Uterus (tissue), 4 donors: Measurements from ENCODE around the gene VSIR. TPM values are rescaled to one million over a fixed set of nuclear protein-coding genes. Genes with fewer than 3 reads are reported as not detected.

ENCODE experiments used
- DNase-seq, 2 donors: peaks; one replicate each; pipeline ENCODE4 v3.0.0-alpha.2; 2019 to 2020
- H3K27ac ChIP-seq, 2 donors: fragments of 200-600 bp; sonication (generic); 1 replicate in 1 of 2; 2 replicates in 1 of 2; pipeline ENCODE4 v1.5.1; 2016 to 2018
- H3K27me3 ChIP-seq, 2 donors: fragments of 200-600 bp; sonication (generic); one replicate each; pipeline ENCODE4 v1.5.1; 2018 to 2019; ENCODE audit warnings: control low read depth in 1 of 2
- H3K36me3 ChIP-seq, 2 donors: fragments of 200-600 bp; sonication (generic); one replicate each; pipeline ENCODE4 v1.5.1; 2019; ENCODE audit warnings: control low read depth in 1 of 2
- H3K4me1 ChIP-seq, 2 donors: fragments of 200-600 bp; sonication (generic); one replicate each; pipeline ENCODE4 v1.5.1; 2018 to 2019; ENCODE audit warnings: control low read depth in 1 of 2
- H3K4me3 ChIP-seq, 2 donors: fragments of 200-600 bp; sonication (generic); 1 replicate in 1 of 2; 2 replicates in 1 of 2; pipeline ENCODE4 v1.5.1; 2018 to 2019; ENCODE audit warnings: mild to moderate bottlenecking in 1 of 2
- H3K9me3 ChIP-seq, 2 donors: fragments of 200-600 bp; sonication (generic); one replicate each; pipeline ENCODE4 v1.5.1; 2019; ENCODE audit warnings: control low read depth in 1 of 2
- CTCF ChIP-seq, 4 experiments: fragments of 200-600 bp in 2 of 4; fragments of 450-650 bp in 2 of 4; sonication (generic) in 2 of 4; IDR thresholded peaks; one replicate each; pipeline ENCODE4 v1.5.1; 2016 to 2019; ENCODE audit warnings: antibody characterized with exemption in 4 of 4, mild to moderate bottlenecking in 2 of 4, moderate library complexity in 1 of 4
- POLR2A ChIP-seq, 2 donors: fragments of 450-650 bp; IDR thresholded peaks; one replicate each; pipeline ENCODE4 v1.6.1; 2016; ENCODE audit warnings: antibody characterized with exemption in 2 of 2, mild to moderate bottlenecking in 1 of 2, moderate library complexity in 1 of 2
- intact Hi-C: fragments of 100-400 bp; cut with DNase I; formaldehyde crosslinking; loops from one replicate; pipeline ENCODE4 v1.15.1; 2023; ENCODE audit warnings: low total_unique reads
- total RNA-seq, 4 donors: library from RNA; depleted of rRNA in 3 of 4; stranded (reverse); fragments of >200 nt in 3 of 4; gene quantifications; one replicate each; pipeline versions ENCODE4 v1.1.0 to v1.2.4, GENCODE V29; 2014 to 2023
- donor health status: DM: yes; HTN: yes; CAD: no.

The VSIR gene
- total RNA-seq, 4 donors from 2014 or later, result 18.9 to 127 (median 36.7) TPM

GRCh38 chr10:71812016-71812912 lies 38.9 kb upstream of the VSIR start:
- no peaks in the 10 kb centered on the region for H3K9me3 ChIP-seq
- no peaks in the 10 kb centered on the region for H3K36me3 ChIP-seq
- H3K4me1 ChIP-seq, result no peaks in the 10 kb centered on the region
- no peak overlapping the region for H3K4me3 ChIP-seq
- TF ChIP-seq CTCF (IDR thresholded peaks at IDR 0.05) (peak; percentile 68 to 84 (median 82)), POLR2A (IDR thresholded peaks at IDR 0.05) (no peak)
- intact Hi-C loops, result loop anchor here (10.0 kb wide), 1 partner anchor 237 kb away; no protein-coding TSS in a partner anchor
- no peak overlapping the region for H3K27ac ChIP-seq
- H3K27me3 ChIP-seq, result no peaks in the 10 kb centered on the region
- peak; percentile 53 to 66 for DNase-seq

GRCh38 chr10:71811351-71811750 lies 38.0 kb upstream of the VSIR start:
- H3K4me3 ChIP-seq, result no peak overlapping the region
- H3K27ac ChIP-seq, result no peak overlapping the region
- DNase-seq, result no peak
- intact Hi-C loops, result loop anchor here (10.0 kb wide), 1 partner anchor 237 kb away; no protein-coding TSS in a partner anchor
- no peaks in the 10 kb centered on the region for H3K9me3 ChIP-seq
- no peaks in the 10 kb centered on the region for H3K27me3 ChIP-seq
- TF ChIP-seq CTCF (IDR thresholded peaks at IDR 0.05) (no peak), POLR2A (IDR thresholded peaks at IDR 0.05) (no peak)
- H3K36me3 ChIP-seq, result no peaks in the 10 kb centered on the region
- no peaks in the 10 kb centered on the region for H3K4me1 ChIP-seq

GRCh38 chr10:71810048-71810750 lies 36.9 kb upstream of the VSIR start:
- intact Hi-C loops, result loop anchor here (10.0 kb wide), 1 partner anchor 235 kb away; no protein-coding TSS in a partner anchor
- H3K36me3 ChIP-seq, result no peaks in the 10 kb centered on the region
- no peak overlapping the region for H3K27ac ChIP-seq
- TF ChIP-seq POLR2A (IDR thresholded peaks at IDR 0.05) (no peak), CTCF (IDR thresholded peaks at IDR 0.05) (no peak)
- no peaks in the 10 kb centered on the region for H3K9me3 ChIP-seq
- no peaks in the 10 kb centered on the region for H3K27me3 ChIP-seq
- no peaks in the 10 kb centered on the region for H3K4me1 ChIP-seq
- no peak for DNase-seq
- H3K4me3 ChIP-seq, result no peak overlapping the region

GRCh38 chr10:71809628-71810027 lies 36.3 kb upstream of the VSIR start:
- intact Hi-C loops, result loop anchor here (10.0 kb wide), 1 partner anchor 235 kb away; no protein-coding TSS in a partner anchor
- Histone ChIP-seq H3K27ac (no peak overlapping the region), H3K9me3 (no peaks in the 10 kb centered on the region), H3K4me3 (no peak overlapping the region), H3K4me1 (no peaks in the 10 kb centered on the region), H3K27me3 (no peaks in the 10 kb centered on the region), H3K36me3 (no peaks in the 10 kb centered on the region)
- TF ChIP-seq CTCF (IDR thresholded peaks at IDR 0.05), result no peak
- no peak for TF ChIP-seq POLR2A (IDR thresholded peaks at IDR 0.05)
- no peak for DNase-seq
